ENCODE measurements around the gene CYSTM1.

DNA sequence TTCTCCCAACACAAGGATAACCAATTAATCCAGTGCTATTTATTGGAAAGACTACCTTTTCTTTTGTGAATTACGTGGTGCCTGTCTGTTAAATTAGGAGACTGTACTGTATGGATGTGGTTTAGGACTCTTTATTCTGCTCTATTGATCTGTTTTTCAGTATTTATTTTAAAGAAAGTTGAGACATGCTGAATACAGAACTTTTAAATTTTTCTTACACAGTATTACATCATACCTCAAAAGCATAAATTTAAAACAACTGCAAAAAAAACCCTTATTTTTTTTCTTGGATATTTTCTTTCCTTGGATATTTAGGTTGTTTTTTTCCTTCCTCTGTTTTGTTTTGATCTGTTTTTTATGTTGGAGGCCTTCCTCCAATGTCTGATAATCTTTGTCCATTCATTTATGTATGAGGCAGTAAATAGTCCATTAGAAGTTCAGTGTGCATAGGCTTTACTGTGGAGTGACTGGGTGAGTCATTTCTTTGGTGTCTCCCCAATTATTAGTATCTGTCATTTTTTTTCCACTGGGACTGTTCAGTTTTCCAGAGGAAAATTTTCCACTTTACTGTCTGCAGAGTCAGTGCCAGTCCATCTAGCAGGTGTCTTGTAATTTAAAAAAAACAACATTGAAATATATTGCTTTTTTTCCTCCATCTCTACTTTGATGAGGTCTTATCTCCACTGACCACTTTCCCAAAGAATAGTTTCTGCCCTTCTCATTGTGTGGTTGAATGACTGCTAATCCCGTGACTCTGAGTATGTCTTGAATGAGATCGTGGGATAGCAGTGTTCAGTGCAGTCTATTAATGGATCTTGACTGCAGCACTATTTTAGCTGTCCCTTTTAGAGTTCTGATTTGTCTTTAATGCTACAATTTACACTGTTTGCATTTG lies 15.2 kb downstream of the CYSTM1 start:
- TF ChIP-seq, protein P1, sequence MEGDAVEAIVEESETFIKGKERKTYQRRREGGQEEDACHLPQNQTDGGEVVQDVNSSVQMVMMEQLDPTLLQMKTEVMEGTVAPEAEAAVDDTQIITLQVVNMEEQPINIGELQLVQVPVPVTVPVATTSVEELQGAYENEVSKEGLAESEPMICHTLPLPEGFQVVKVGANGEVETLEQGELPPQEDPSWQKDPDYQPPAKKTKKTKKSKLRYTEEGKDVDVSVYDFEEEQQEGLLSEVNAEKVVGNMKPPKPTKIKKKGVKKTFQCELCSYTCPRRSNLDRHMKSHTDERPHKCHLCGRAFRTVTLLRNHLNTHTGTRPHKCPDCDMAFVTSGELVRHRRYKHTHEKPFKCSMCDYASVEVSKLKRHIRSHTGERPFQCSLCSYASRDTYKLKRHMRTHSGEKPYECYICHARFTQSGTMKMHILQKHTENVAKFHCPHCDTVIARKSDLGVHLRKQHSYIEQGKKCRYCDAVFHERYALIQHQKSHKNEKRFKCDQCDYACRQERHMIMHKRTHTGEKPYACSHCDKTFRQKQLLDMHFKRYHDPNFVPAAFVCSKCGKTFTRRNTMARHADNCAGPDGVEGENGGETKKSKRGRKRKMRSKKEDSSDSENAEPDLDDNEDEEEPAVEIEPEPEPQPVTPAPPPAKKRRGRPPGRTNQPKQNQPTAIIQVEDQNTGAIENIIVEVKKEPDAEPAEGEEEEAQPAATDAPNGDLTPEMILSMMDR (IDR thresholded peaks at IDR 0.05; ENCODE audit: extremely low read depth in 1 of 2, insufficient read depth in 1 of 2, low read depth in 1 of 2, low read length in 2 of 2), result no peak
- TF ChIP-seq JUN (IDR thresholded peaks at IDR 0.05; ENCODE audit: borderline replicate concordance, insufficient read depth, insufficient read length, low read depth) (peak; percentile 64), POLR2AphosphoS5 (IDR thresholded peaks at IDR 0.05; ENCODE audit: insufficient read depth, low read depth, low read length) (no peak), POLR2A (IDR thresholded peaks at IDR 0.05; ENCODE audit: low read depth, low read length) (no peak), FOS (IDR thresholded peaks at IDR 0.05; ENCODE audit: borderline replicate concordance, insufficient read depth, low read length) (peak; percentile 23), EZH2 (IDR thresholded peaks at IDR 0.05; ENCODE audit: borderline replicate concordance, low read depth, low read length, severe bottlenecking) (no peak), MYC (IDR thresholded peaks at IDR 0.05; ENCODE audit: low read depth, low read length) (no peak), GATA2 (IDR thresholded peaks at IDR 0.05; ENCODE audit: insufficient read depth, insufficient read length, low read depth, low read length) (no peak)
- TF ChIP-seq, protein P2, sequence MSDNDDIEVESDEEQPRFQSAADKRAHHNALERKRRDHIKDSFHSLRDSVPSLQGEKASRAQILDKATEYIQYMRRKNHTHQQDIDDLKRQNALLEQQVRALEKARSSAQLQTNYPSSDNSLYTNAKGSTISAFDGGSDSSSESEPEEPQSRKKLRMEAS (IDR thresholded peaks at IDR 0.05; ENCODE audit: insufficient read depth, insufficient read length), result no peak
